Osteocyte (in vitro differentiated cells): Measurements from ENCODE around the gene OR4N5. TPM values are rescaled to one million over a fixed set of nuclear protein-coding genes. Genes with fewer than 3 reads are reported as not detected.

ENCODE experiments used
- DNase-seq: peaks from one replicate; pipeline ENCODE4 v3.0.0; 2021; ENCODE audit warnings: mixed read lengths; ENCODE audit not compliant: unreplicated experiment; ENCODE audit errors: extremely low spot score
- H3K27ac Mint-ChIP-seq: one replicate; pipeline ENCODE4 v1.8.0; 2021; ENCODE audit warnings: mild to moderate bottlenecking, mixed read lengths; ENCODE audit not compliant: unreplicated experiment
- H3K27me3 Mint-ChIP-seq: one replicate; pipeline ENCODE4 v1.8.0; 2021; ENCODE audit warnings: mixed read lengths; ENCODE audit not compliant: unreplicated experiment
- H3K36me3 Mint-ChIP-seq: one replicate; pipeline ENCODE4 v1.8.0; 2021; ENCODE audit warnings: mixed read lengths; ENCODE audit not compliant: unreplicated experiment
- H3K4me1 Mint-ChIP-seq: one replicate; pipeline ENCODE4 v1.8.0; 2021; ENCODE audit warnings: mixed read lengths; ENCODE audit not compliant: unreplicated experiment
- H3K4me3 Mint-ChIP-seq: one replicate; pipeline ENCODE4 v1.8.0; 2021; ENCODE audit warnings: mild to moderate bottlenecking, moderate library complexity, mixed read lengths; ENCODE audit not compliant: unreplicated experiment
- H3K9me3 Mint-ChIP-seq: one replicate; pipeline ENCODE4 v1.8.0; 2021; ENCODE audit warnings: mixed read lengths; ENCODE audit not compliant: unreplicated experiment
- CTCF ChIP-seq: fragments of 200-600 bp; sonication (generic); IDR thresholded peaks from 2 replicates; pipeline ENCODE4 v1.5.0; 2021; ENCODE audit warnings: antibody characterized with exemption, mild to moderate bottlenecking, moderate library complexity
- total RNA-seq: library from RNA; stranded (reverse); gene quantifications from 2 replicates; pipeline ENCODE4 v1.2.1, GENCODE V29; 2021

Gene OR4N5
- total RNA-seq, 1 donor from 2014 or later = not detected

DNA sequence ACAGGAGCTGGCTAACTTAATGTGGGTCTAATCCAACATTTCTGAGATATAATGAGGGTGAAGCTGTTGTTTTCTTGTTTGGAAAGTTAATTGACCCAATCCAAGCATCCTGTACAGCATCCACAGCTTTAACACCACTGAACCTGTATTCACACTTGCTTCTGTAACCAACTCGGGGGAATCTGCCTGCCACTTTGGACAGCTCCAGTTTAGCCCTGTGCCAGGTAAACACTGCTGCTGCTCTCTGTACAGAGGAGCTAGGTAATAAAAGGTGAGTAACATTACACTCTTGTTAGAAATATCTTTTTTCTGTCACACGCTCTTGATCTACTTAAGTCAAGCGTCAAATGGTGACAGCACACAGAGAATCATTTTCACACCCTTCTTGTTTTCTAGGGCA, 52.8 kb downstream of the OR4N5 start:
- Mint-ChIP-seq H3K9me3 (peaks cover 11% of the 10 kb centered on the region), H3K27me3 (no peaks in the 10 kb centered on the region), H3K4me1 (no peaks in the 10 kb centered on the region), H3K36me3 (no peaks in the 10 kb centered on the region), H3K27ac (no peak overlapping the region), H3K4me3 (no peak overlapping the region)
- no peak for TF ChIP-seq CTCF
- DNase-seq = no peak

DNA sequence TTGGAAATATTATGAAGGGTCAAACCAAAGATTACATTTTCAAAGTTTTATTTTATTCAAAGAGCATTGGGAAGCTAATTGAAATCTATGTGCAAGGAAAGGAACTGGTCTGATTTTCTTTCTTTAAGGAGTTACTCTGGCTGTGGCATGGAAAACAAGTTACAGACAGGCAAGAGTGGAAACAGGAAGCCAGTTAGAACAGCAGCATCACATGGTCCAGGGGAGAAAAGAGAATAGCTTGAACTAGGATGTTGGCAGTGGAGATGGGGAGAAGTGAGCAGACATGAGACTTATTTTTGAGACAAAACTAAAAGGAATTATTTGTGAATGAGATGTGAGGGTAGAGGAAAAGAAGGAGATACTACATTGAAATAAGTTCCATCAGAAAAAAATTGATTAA, 55.5 kb downstream of the OR4N5 start:
- Mint-ChIP-seq H3K27me3 (no peaks in the 10 kb centered on the region), H3K4me1 (no peaks in the 10 kb centered on the region), H3K36me3 (no peaks in the 10 kb centered on the region), H3K27ac (no peak overlapping the region), H3K9me3 (peaks cover 13% of the 10 kb centered on the region), H3K4me3 (no peak overlapping the region)
- DNase-seq = no peak
- TF ChIP-seq CTCF = no peak

Other genes starting within 250 kb of the OR4N5 start
- not detected in 2 replicates for gene OR4K5, start 218.2 kb upstream of the OR4N5 start, total RNA-seq
- gene OR4K1, start 207.9 kb upstream of the OR4N5 start, total RNA-seq = not detected in 2 replicates
- gene OR4K15, start 163.2 kb upstream of the OR4N5 start, total RNA-seq = not detected in 2 replicates
- not detected in 2 replicates for gene OR4Q2, start 136.7 kb upstream of the OR4N5 start, total RNA-seq
- gene OR4K14, start 119.5 kb upstream of the OR4N5 start, total RNA-seq = not detected in 2 replicates
- gene OR4K13, start 102.8 kb upstream of the OR4N5 start, total RNA-seq = not detected in 2 replicates
- gene OR4L1, start 78.8 kb upstream of the OR4N5 start, total RNA-seq = not detected in 2 replicates
- not detected in 2 replicates for gene OR4K17, start 28.1 kb upstream of the OR4N5 start, total RNA-seq
- not detected in 2 replicates for gene OR11G2, start 52.1 kb downstream of the OR4N5 start, total RNA-seq
- gene OR11H6, start 84.9 kb downstream of the OR4N5 start, total RNA-seq = not detected in 2 replicates
- not detected in 2 replicates for gene OR11H7, start 90.2 kb downstream of the OR4N5 start, total RNA-seq
- gene OR11H4, start 100.5 kb downstream of the OR4N5 start, total RNA-seq = not detected in 2 replicates
- 24.5 and 25.4 TPM in 2 replicates for gene TTC5, start 167.1 kb downstream of the OR4N5 start, total RNA-seq
- 47.4 and 49.6 TPM in 2 replicates for gene CCNB1IP1, start 194.5 kb downstream of the OR4N5 start, total RNA-seq
- gene PARP2, start 204.8 kb downstream of the OR4N5 start, total RNA-seq = 22.7 and 25.3 TPM in 2 replicates